GM12878 (cell line): ENCODE measurements around the gene RXRG.

Experiments used
- CHD1 ChIP-seq: IDR thresholded peaks from 2 replicates; pipeline ENCODE4 v1.6.1; 2012; ENCODE audit warnings: low read depth, low read length, improper control_type of control experiment
- EZH2 ChIP-seq: IDR thresholded peaks from 2 replicates; pipeline ENCODE4 v1.6.1; 2012; ENCODE audit warnings: low read depth, mild to moderate bottlenecking, control low read depth, inconsistent platforms, low read length, borderline replicate concordance; ENCODE audit not compliant: control insufficient read depth
- NFIC ChIP-seq: IDR thresholded peaks from 2 replicates; pipeline ENCODE4 v1.6.1; 2012; ENCODE audit warnings: low read depth, mild to moderate bottlenecking, inconsistent platforms, low read length, moderate library complexity
- NR2F1 ChIP-seq: fragments of 450-650 bp; conservative IDR thresholded peaks from 2 replicates; pipeline ENCODE4 v1.6.1; 2017; ENCODE audit warnings: mild to moderate bottlenecking
- POLR2AphosphoS5 ChIP-seq: IDR thresholded peaks from 2 replicates; pipeline ENCODE4 v1.6.1; 2011; ENCODE audit warnings: mild to moderate bottlenecking, low read length, inconsistent platforms
- RCOR1 ChIP-seq: conservative IDR thresholded peaks from 2 replicates; pipeline ENCODE4 v1.6.1; 2012; ENCODE audit warnings: low read depth, low read length, improper control_type of control experiment
- RFX5 ChIP-seq: IDR thresholded peaks from 2 replicates; pipeline ENCODE4 v1.6.1; 2011; ENCODE audit warnings: low read depth, low read length, improper control_type of control experiment
- SMAD1 ChIP-seq: fragments of 450-650 bp; IDR thresholded peaks from 2 replicates; pipeline ENCODE4 v1.6.1; 2018; ENCODE audit warnings: mild to moderate bottlenecking, low read depth; ENCODE audit not compliant: partially characterized antibody
- TCF12 ChIP-seq: IDR thresholded peaks from 2 replicates; pipeline ENCODE4 v1.6.1; 2011; ENCODE audit warnings: low read depth, mild to moderate bottlenecking, low read length
- YBX1 ChIP-seq: fragments of 450-650 bp; IDR thresholded peaks from 2 replicates; pipeline ENCODE4 v1.6.1; 2016; ENCODE audit warnings: antibody characterized with exemption
- TF ChIP-seq, protein P1 (sequence below): IDR thresholded peaks from 2 replicates; pipeline ENCODE4 v1.6.1; 2012; ENCODE audit warnings: low read depth, low read length, improper control_type of control experiment
- TF ChIP-seq, protein P2 (sequence below), 3 experiments: IDR thresholded peaks in 2 of 3; conservative IDR thresholded peaks in 1 of 3; 2 replicates each; pipeline ENCODE4 v1.5.1; 2011; ENCODE audit warnings: low read depth in 3 of 3, low read length in 3 of 3, mild to moderate bottlenecking in 3 of 3, control low read depth in 2 of 3, moderate library complexity in 2 of 3, inconsistent platforms in 1 of 3, mixed read lengths in 1 of 3; ENCODE audit not compliant: control insufficient read depth in 2 of 3, insufficient read depth in 1 of 3; ENCODE audit errors: extremely low read depth in 1 of 3

DNA sequence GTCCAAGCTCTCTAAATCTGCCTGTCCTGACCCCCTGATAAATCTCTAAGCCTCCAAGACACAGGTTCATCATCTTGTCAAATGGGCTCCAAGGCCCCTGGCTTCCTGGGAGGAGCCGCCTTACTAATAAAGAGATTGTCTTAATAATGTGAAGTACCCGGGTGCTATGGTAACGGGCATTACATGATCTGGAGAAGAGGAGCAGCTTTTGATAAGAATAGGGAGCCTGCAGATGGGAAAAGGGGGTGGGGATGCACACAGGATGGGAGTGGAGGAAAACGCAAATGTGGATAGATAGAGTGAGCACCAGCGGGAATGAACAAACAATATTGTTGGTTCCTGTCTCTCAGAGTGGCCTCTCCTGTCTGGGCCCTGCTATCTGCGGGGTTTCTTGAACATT is 11.9 kb upstream of the RXRG start:
- no peak for TF ChIP-seq YBX1
- TF ChIP-seq, protein P1, sequence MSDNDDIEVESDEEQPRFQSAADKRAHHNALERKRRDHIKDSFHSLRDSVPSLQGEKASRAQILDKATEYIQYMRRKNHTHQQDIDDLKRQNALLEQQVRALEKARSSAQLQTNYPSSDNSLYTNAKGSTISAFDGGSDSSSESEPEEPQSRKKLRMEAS, result no peak
- no peak for TF ChIP-seq POLR2AphosphoS5
- TF ChIP-seq CHD1, result no peak
- no peak for TF ChIP-seq NFIC
- TF ChIP-seq TCF12, result no peak
- TF ChIP-seq, protein P2, sequence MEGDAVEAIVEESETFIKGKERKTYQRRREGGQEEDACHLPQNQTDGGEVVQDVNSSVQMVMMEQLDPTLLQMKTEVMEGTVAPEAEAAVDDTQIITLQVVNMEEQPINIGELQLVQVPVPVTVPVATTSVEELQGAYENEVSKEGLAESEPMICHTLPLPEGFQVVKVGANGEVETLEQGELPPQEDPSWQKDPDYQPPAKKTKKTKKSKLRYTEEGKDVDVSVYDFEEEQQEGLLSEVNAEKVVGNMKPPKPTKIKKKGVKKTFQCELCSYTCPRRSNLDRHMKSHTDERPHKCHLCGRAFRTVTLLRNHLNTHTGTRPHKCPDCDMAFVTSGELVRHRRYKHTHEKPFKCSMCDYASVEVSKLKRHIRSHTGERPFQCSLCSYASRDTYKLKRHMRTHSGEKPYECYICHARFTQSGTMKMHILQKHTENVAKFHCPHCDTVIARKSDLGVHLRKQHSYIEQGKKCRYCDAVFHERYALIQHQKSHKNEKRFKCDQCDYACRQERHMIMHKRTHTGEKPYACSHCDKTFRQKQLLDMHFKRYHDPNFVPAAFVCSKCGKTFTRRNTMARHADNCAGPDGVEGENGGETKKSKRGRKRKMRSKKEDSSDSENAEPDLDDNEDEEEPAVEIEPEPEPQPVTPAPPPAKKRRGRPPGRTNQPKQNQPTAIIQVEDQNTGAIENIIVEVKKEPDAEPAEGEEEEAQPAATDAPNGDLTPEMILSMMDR (IDR thresholded peaks at IDR 0.05 in 2 of 3, conservative IDR thresholded peaks at IDR 0.05 in 1 of 3; ENCODE audit: control insufficient read depth in 2 of 3, extremely low read depth in 1 of 3, insufficient read depth in 1 of 3, low read depth in 3 of 3, low read length in 3 of 3), result no peak
- TF ChIP-seq NR2F1, result no peak
- TF ChIP-seq SMAD1, result no peak
- TF ChIP-seq EZH2, result no peak
- TF ChIP-seq RFX5, result no peak
- TF ChIP-seq RCOR1, result no peak
